ENCODE results near the gene SLC6A3. TPM values are rescaled to one million over a fixed set of nuclear protein-coding genes. Genes with fewer than 3 reads are reported as not detected.
A peak's percentile ranks its signal among the peaks of the same experiment; 100 is the strongest.

SLC6A3 gene
- total and polyA plus RNA-seq, 7 donors, result under 0.01 to 0.01 TPM; not detected in 5

- H3K27me3 ChIP-seq (ENCODE audit: insufficient read depth in 3 of 3, low read length in 2 of 3), result no peaks in the 10 kb centered on the region
- peak within 1 kb of the TSS; percentile 97 for H3K4me3 ChIP-seq
- WGBS, 3 donors, result 1 to 2% (median 1%) methylated on average over 49 to 87 of the region's 87 CpGs
- DNase-seq (peak; percentile 91 to 94), ATAC-seq (peak; percentile 97 to 99 (median 98))
- peaks cover 4 to 32% of the 10 kb centered on the region in 2 donors for H3K36me3 ChIP-seq (ENCODE audit: insufficient read depth in 1 of 2, low read depth in 1 of 2)
- TF ChIP-seq CTCF (IDR thresholded peaks at IDR 0.05), result no peak
- H3K4me1 ChIP-seq, result peaks cover 18% of the 10 kb centered on the region
- H3K9me3 ChIP-seq, result no peaks in the 10 kb centered on the region
- H3K27ac ChIP-seq, result peak within 1 kb of the TSS; percentile 88
- intact Hi-C loops (cut with DNase I), result loop anchor here (10.0 kb wide), 3 partner anchors 180 to 460 kb away; partner anchors contain the start of genes LPCAT1 (in 1 of the 2) and NDUFS6 (in 1 of the 2)
These were observed 100.0 kb downstream of the SLC6A3 start, which contains the start of gene CLPTM1L for GRCh38 chr5:1344975-1345838. TSS of gene CLPTM1L (minus strand) at chr5:1345099. CDS start at chr5:1344841, 258 bp downstream.

GRCh38 chr5:1343931-1344901 lies 101.0 kb downstream of the SLC6A3 start:
- intact Hi-C loops (cut with DNase I), result loop anchor here (10.0 kb wide), 3 partner anchors 181 to 461 kb away; partner anchors contain the start of genes LPCAT1 (in 1 of the 2) and NDUFS6 (in 1 of the 2)
- no peaks in the 10 kb centered on the region for H3K27me3 ChIP-seq (ENCODE audit: insufficient read depth in 3 of 3, low read length in 2 of 3)
- peaks cover 18% of the 10 kb centered on the region for H3K4me1 ChIP-seq
- no peak for TF ChIP-seq CTCF (IDR thresholded peaks at IDR 0.05)
- no peaks in the 10 kb centered on the region for H3K9me3 ChIP-seq
- H3K36me3 ChIP-seq (ENCODE audit: insufficient read depth in 1 of 2, low read depth in 1 of 2), result peaks cover 4 to 37% of the 10 kb centered on the region in 2 donors
- 7 to 13% (median 12%) methylated on average over 31 to 61 of the region's 61 CpGs for WGBS, 3 donors
- H3K27ac ChIP-seq, result peak overlapping the region; percentile 62
- peak overlapping the region; percentile 97 for H3K4me3 ChIP-seq
- ATAC-seq (no peak), DNase-seq (no peak)

- intact Hi-C loops (cut with DNase I), result loop anchor here (10.0 kb wide), 3 partner anchors 181 to 461 kb away; partner anchors contain the start of genes LPCAT1 (in 1 of the 2) and NDUFS6 (in 1 of the 2)
- H3K9me3 ChIP-seq, result no peaks in the 10 kb centered on the region
- DNase-seq (peak in 1 of 2 donors; percentile 44), ATAC-seq (no peak)
- H3K36me3 ChIP-seq (ENCODE audit: insufficient read depth in 1 of 2, low read depth in 1 of 2), result peaks cover 4 to 44% of the 10 kb centered on the region in 2 donors
- no peaks in the 10 kb centered on the region for H3K27me3 ChIP-seq (ENCODE audit: insufficient read depth in 3 of 3, low read length in 2 of 3)
- no peak for TF ChIP-seq CTCF (IDR thresholded peaks at IDR 0.05)
- H3K4me1 ChIP-seq, result peaks cover 18% of the 10 kb centered on the region
- H3K4me3 ChIP-seq, result peak overlapping the region; percentile 97
- no peak overlapping the region for H3K27ac ChIP-seq
- 70 to 80% (median 70%) methylated on average over 9 of the region's 9 CpGs for WGBS, 3 donors
These were observed 101.9 kb downstream of the SLC6A3 start for GRCh38 chr5:1343315-1343751.

Other genes with a start within 250 kb of the SLC6A3 start
- not detected for gene SLC6A19, start 243.8 kb downstream of the SLC6A3 start, total RNA-seq
- under 1 TPM in 2 of 3 donors, not detected in 1; 0.03 to 0.08 TPM for gene SLC6A19, start 243.8 kb downstream of the SLC6A3 start, polyA plus RNA-seq
- not detected for gene SLC6A18, start 220.1 kb downstream of the SLC6A3 start, total RNA-seq
- gene SLC6A18, start 220.1 kb downstream of the SLC6A3 start, polyA plus RNA-seq, result not detected
- not detected for gene TERT, start 150.4 kb downstream of the SLC6A3 start, total RNA-seq
- not detected for gene TERT, start 150.4 kb downstream of the SLC6A3 start, polyA plus RNA-seq
- 10 to 100 TPM; 24.9 to 37.2 (median 33.1) TPM for gene CLPTM1L, start 100.3 kb downstream of the SLC6A3 start, total RNA-seq
- gene CLPTM1L, start 100.3 kb downstream of the SLC6A3 start, polyA plus RNA-seq, result 10 to 100 TPM; 24.2 to 92.4 (median 52.3) TPM
- 1 to 10 TPM; 4.7 to 6.2 (median 6.1) TPM for gene LPCAT1, start 78.5 kb upstream of the SLC6A3 start, total RNA-seq
- 1 to 10 TPM; 2.4 to 4.2 (median 3.4) TPM for gene LPCAT1, start 78.5 kb upstream of the SLC6A3 start, polyA plus RNA-seq